NCI-H1048 (cell line): Measurements from ENCODE around the gene GNG7.
"Not testable (repeated sequence)": the region's sequence is repeated elsewhere in the genome, so short reads cannot be mapped to it uniquely, and the experiment has no call there.

ENCODE experiments used
- DNase-seq: peaks from one replicate; lab custom pipeline; 2025; lab: John Stamatoyannopoulos, UW

The GNG7 gene

GRCh38 chr19:2484178-2484937 is 218.1 kb downstream of the GNG7 start:
- no peak for DNase-seq

GRCh38 chr19:2483484-2484151 is 218.9 kb downstream of the GNG7 start:
- DNase-seq: no peak

DNA sequence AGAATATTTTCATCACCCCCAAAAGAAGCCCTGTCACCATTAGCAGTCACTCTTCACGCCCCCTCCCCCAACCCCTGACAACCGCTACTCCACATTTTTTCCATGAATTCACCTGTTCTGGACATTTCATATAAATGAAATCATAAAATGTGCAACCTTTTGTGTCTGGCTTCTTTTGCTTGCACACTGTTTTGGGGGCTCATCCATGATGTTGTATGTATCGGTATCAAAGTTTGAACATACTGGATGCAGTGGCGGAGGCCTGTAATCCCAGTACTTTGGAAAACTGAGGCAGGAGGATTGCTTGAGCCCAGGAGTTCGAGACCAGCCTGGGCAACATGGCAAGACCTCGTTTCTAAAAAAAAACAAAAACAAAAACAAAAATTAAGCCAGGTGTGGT is 219.4 kb downstream of the GNG7 start:
- DNase-seq: no peak

DNA sequence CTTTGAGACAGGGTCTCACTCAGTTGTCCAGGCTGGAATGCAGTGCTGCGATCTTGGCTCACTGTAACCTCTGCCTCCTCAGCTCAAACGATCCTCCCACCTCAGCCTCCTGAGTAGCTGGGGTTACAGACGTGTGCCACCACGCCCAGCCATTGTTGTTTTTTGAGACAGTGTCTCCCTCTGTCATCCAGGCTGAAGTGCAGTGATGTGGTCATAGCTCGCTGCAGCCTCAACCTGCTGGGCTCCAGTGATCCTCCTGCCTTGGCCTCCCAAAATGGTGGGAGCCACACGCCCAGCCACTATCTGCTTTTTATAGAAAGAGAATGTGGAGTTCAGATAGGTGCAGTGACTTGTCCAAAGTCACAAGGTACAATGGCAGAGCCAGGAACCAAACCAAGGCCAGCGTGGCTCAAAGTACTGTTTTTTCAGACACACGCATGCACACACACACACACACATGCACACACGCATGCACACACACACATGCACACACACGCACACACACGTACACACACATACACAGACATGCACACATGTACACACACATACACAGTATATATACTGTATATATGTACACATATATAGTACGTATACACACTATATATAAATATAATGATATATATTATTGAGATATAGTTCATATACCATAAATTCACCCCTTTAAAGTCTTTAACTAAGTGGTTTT is 220.0 kb downstream of the GNG7 start:
- DNase-seq: no peak

DNA sequence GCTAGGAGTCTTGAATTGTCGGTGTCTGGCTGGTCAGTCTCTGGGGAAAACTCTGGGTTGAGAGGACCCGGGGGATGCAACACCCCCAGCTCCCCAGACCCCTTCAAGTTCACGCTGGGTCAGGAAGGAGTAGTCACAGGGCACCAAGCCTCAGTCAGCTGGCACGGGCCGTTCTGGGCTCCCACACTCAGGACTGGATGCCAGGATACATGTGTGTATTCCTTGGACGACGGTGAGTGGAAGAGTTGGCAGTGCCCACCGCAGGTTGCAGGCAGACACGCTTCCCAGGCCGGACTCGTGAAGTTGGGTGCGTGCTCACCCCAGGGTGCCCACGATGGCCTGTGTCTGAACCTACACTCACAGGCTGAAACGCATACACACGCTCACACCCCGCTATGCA is 221.0 kb downstream of the GNG7 start:
- DNase-seq: no peak

GRCh38 chr19:2479556-2480194 is 222.8 kb downstream of the GNG7 start:
- no peak for DNase-seq

DNA sequence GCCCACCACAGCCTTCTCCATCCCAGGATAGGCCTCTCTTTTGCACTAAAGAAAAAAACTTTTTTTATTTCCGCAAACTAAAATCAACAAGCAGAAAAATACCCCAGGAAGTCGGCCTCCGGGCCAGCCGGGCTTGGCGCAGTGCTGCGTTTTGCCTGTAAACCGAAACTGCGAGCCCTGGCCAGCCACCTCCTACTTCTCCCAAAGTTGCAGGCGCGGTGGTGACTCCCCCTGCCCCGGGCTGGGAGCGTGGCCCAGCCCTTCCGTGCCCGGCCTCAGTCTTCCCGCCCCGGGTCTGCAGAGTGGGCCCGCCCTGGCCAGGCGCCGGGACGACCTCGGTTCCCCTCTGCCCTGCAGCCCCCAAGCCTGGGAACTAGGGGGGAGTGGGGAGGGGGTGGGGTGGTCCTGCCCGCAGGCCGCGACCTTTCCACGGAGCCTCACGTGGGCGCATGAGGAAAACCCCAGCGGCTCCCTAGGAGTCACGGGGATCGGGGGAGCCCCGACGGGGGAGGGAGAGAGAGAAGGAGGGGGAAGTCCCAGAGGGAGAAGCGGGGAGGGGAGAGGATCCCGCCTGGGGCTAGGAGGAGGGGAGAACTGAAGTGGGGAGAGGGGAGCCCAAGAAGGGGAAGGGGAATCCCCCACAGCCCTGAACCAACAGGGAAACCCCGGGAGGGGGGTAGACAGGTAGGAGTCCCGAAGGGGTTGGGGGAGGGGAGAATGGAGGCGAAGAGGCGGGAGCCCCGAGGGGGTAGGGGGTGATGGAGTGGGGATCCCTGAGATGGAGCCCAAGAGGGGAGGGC is 223.5 kb downstream of the GNG7 start:
- no peak for DNase-seq

GRCh38 chr19:2478278-2478755 is 224.2 kb downstream of the GNG7 start:
- DNase-seq: no peak

DNA sequence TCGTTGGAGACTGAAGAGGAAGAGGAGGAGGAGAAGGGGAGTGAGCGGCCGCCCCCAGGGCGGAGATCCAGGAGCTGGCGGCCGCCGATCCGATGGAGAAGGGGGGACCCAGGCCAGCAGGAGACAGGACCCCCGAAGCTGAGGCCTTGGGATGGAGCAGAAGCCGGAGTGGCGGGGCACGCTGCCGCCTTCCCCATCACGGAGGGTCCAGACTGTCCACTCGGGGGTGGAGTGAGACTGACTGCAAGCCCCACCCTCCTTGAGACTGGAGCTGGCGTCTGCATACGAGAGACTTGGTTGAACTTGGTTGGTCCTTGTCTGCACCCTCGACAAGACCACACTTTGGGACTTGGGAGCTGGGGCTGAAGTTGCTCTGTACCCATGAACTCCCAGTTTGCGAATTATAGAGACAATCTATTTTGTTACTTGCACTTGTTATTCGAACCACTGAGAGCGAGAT is 224.7 kb downstream of the GNG7 start:
- no peak for DNase-seq

DNA sequence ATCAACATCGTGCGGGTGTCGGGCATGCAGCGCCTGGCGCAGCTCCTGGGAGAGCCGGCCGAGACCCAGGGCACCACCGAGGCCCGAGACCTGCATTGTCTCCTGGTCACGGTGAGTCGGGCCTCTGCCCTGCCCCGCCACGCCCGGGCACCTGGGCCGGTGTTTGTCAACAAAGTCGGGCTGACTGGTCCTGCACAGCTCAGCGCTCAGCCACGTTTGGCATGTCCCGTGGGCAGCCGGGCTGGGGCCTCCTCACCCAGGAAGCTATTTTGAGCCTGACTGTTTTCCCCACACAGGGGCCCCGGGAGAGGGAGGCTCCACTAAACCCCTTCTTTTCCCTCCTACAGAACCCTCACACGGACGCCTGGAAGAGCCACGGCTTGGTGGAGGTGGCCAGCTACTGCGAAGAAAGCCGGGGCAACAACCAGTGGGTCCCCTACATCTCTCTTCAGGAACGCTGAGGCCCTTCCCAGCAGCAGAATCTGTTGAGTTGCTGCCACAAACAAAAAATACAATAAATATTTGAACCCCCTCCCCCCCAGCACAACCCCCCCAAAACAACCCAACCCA is 225.3 kb downstream of the GNG7 start:
- DNase-seq: no peak

GRCh38 chr19:2476451-2477140 is 225.9 kb downstream of the GNG7 start:
- no peak for DNase-seq

DNA sequence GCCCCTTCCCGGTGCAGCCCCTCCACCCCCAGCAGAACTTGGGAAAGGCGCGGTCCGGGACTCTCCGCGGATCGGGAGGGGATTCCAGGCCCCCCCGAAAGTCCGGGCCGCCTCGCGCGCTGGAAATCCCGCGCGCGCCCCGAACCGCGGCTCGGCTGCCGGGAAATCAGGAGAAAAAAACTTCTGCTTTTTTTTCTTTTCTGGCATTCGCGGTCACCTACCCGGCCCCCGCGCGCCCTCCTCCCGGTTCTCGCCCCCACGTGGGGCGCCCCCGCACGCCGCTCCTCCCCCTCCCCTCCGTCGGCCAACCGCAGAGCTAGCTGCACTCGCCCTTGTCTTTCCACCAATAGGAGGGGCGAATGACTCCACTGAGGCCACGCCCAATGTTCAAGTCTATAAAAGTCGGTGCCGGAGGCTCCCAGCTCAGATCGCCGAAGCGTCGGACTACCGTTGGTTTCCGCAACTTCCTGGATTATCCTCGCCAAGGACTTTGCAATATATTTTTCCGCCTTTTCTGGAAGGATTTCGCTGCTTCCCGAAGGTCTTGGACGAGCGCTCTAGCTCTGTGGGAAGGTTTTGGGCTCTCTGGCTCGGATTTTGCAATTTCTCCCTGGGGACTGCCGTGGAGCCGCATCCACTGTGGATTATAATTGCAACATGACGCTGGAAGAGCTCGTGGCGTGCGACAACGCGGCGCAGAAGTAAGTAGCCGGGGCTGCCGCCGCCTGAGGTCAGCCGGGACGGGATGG is 226.6 kb downstream of the GNG7 start, which contains the start of gene GADD45B:
Gene GADD45B (plus strand): TSS at position 426 of the 749 bp plus-strand sequence. CDS start 232 bp downstream, at position 658.
- DNase-seq: peak; percentile 91

- DNase-seq: no peak
These were observed 227.3 kb downstream of the GNG7 start for GRCh38 chr19:2475018-2475701.

GRCh38 chr19:2474232-2475017 is 228.1 kb downstream of the GNG7 start:
- peak; percentile 70 for DNase-seq

DNA sequence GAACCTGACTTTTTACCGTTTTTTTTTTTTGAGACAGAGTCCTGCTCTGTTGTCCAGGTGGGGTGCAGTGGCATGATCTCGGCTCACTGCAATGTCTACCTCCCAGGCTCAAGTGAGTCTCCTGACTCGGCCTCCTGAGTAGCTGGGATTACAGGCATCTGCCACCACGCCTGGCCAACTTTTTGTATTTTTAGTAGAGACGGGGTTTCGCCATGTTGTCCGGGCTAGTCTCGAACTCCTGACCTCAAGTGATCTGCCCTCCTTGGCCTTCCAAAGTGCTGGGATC is 232.6 kb downstream of the GNG7 start:
- not testable (repeated sequence) for DNase-seq

DNA sequence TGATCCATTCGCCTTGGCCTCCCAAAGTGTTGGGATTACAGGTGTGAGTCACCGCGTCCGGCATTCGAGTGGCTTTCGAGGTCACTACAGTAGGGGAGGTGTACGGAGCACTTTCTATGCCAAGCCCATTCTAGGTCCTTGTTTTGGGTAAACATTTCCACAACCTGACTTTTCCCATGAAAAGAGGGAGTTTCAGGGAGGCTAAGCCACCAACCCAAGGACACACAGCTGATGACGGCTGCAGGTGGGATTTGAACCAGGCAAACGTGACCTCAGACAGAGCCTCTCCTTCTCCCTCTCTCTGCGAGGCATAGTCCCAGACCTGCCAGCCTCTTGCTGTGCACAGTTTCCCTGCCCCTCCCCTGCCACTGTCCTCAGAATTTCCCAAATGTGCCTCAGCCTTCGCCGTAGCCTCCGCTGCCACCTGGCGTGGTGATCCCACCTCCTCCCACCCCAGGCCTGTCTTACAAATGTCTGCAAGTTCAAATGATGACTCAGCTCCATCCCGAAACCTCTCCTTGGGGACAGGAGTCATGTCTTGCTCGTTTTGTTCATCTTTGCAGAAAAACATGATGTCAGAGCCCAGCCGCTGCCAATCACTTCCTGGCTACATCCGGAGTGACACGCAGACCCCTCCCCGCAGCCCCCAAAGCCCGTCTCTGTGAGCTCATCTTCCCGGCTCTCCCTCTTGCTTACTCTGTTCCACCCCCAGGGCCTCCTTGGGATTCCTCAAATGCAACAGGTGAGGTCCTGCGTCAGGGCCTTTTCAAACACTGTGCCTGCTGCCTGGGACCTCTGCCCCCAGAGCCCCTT is 233.2 kb downstream of the GNG7 start:
- DNase-seq: no peak

GRCh38 chr19:2468596-2468995 is 233.9 kb downstream of the GNG7 start:
- DNase-seq: no peak

- DNase-seq: no peak
These were observed 238.1 kb downstream of the GNG7 start for GRCh38 chr19:2464389-2464788.
